Tibial artery (tissue), 4 donors: ENCODE data around the gene ACP3.

Experiments used
- DNase-seq, 2 donors: peaks; one replicate each; pipeline ENCODE4 v3.0.0-alpha.2; 2019
- H3K27ac ChIP-seq, 2 donors: fragments of 200-600 bp; sonication (generic) in 1 of 2; 1 replicate in 1 of 2; 2 replicates in 1 of 2; pipeline ENCODE4 v1.5.1; 2018 to 2019; ENCODE audit warnings: mild to moderate bottlenecking in 1 of 2
- H3K27me3 ChIP-seq, 2 donors: fragments of 200-600 bp; sonication (generic) in 1 of 2; one replicate each; pipeline versions ENCODE4 v1.5.1 to v1.6.0; 2016 to 2019
- H3K36me3 ChIP-seq, 3 donors: fragments of 200-600 bp; sonication (generic) in 2 of 3; one replicate each; pipeline ENCODE4 v1.5.1; 2016 to 2019; ENCODE audit warnings: mild to moderate bottlenecking in 2 of 3
- H3K4me1 ChIP-seq, 4 donors: fragments of 200-600 bp; sonication (generic) in 2 of 4; 1 replicate in 3 of 4; 2 replicates in 1 of 4; pipeline ENCODE4 v1.5.1; 2016 to 2019
- H3K4me3 ChIP-seq, 2 donors: fragments of 200-600 bp; sonication (generic) in 1 of 2; 1 replicate in 1 of 2; 2 replicates in 1 of 2; pipeline ENCODE4 v1.5.1; 2018 to 2019; ENCODE audit warnings: mild to moderate bottlenecking in 2 of 2
- H3K9me3 ChIP-seq, 3 donors: fragments of 200-600 bp; sonication (generic) in 1 of 3; one replicate each; pipeline ENCODE4 v1.5.1; 2016 to 2019
- CTCF ChIP-seq, 2 experiments: fragments of 200-600 bp in 1 of 2; fragments of 450-650 bp in 1 of 2; IDR thresholded peaks; one replicate each; pipeline ENCODE4 v1.5.1; 2017 to 2019; ENCODE audit warnings: antibody characterized with exemption in 2 of 2, mild to moderate bottlenecking in 1 of 2, moderate library complexity in 1 of 2
- intact Hi-C: fragments of 100-400 bp; cut with DNase I; formaldehyde crosslinking; loops from one replicate; pipeline ENCODE4 v1.15.0; 2023; ENCODE audit warnings: low total_unique reads

Gene ACP3

GRCh38 chr3:132317229-132317948 is at the start of gene ACP3:
Gene ACP3 (plus strand): TSS chr3:132317407. CDS start chr3:132317457, 50 bp downstream.
- H3K9me3 ChIP-seq, result no peaks in the 10 kb centered on the region
- no peaks in the 10 kb centered on the region for H3K36me3 ChIP-seq
- intact Hi-C loops, result loop anchor here (5.0 kb wide), 1 partner anchor 1670 kb away; no protein-coding TSS in a partner anchor
- peaks cover 0 to 8% (median 0%) of the 10 kb centered on the region in 4 donors for H3K4me1 ChIP-seq
- peak within 1 kb of the TSS in 1 of 2 donors; percentile 3 for H3K4me3 ChIP-seq
- peak; percentile 59 to 69 for DNase-seq
- H3K27ac ChIP-seq, result no peak within 1 kb of the TSS
- peaks cover 0 to 3% of the 10 kb centered on the region in 2 donors for H3K27me3 ChIP-seq
- TF ChIP-seq CTCF (IDR thresholded peaks at IDR 0.05), result no peak

- H3K27me3 ChIP-seq, result no peaks in the 10 kb centered on the region
- no peak overlapping the region for H3K4me3 ChIP-seq
- no peak overlapping the region for H3K27ac ChIP-seq
- DNase-seq, result no peak
- no peaks in the 10 kb centered on the region for H3K36me3 ChIP-seq
- no peak for TF ChIP-seq CTCF (IDR thresholded peaks at IDR 0.05)
- intact Hi-C loops, result no loop called here
- H3K4me1 ChIP-seq, result no peaks in the 10 kb centered on the region
- no peaks in the 10 kb centered on the region for H3K9me3 ChIP-seq
Observed at GRCh38 chr3:132268956-132269355, 48.3 kb upstream of the ACP3 start.

GRCh38 chr3:132273036-132273435 is 44.2 kb upstream of the ACP3 start:
- Histone ChIP-seq H3K4me1 (no peaks in the 10 kb centered on the region), H3K27ac (no peak overlapping the region), H3K27me3 (no peaks in the 10 kb centered on the region), H3K36me3 (no peaks in the 10 kb centered on the region), H3K9me3 (no peaks in the 10 kb centered on the region), H3K4me3 (no peak overlapping the region)
- intact Hi-C loops, result no loop called here
- DNase-seq, result no peak
- TF ChIP-seq CTCF (IDR thresholded peaks at IDR 0.05), result no peak

- no peak overlapping the region for H3K27ac ChIP-seq
- H3K4me1 ChIP-seq, result no peaks in the 10 kb centered on the region
- H3K36me3 ChIP-seq, result no peaks in the 10 kb centered on the region
- no peak for DNase-seq
- TF ChIP-seq CTCF (IDR thresholded peaks at IDR 0.05), result no peak
- intact Hi-C loops, result no loop called here
- H3K27me3 ChIP-seq, result no peaks in the 10 kb centered on the region
- H3K9me3 ChIP-seq, result no peaks in the 10 kb centered on the region
- no peak overlapping the region for H3K4me3 ChIP-seq
Observed at GRCh38 chr3:132276228-132276906, 40.8 kb upstream of the ACP3 start.

- Histone ChIP-seq H3K9me3 (no peaks in the 10 kb centered on the region), H3K4me1 (no peaks in the 10 kb centered on the region), H3K27me3 (no peaks in the 10 kb centered on the region), H3K36me3 (no peaks in the 10 kb centered on the region), H3K4me3 (no peak overlapping the region), H3K27ac (no peak overlapping the region)
- DNase-seq, result no peak
- TF ChIP-seq CTCF (IDR thresholded peaks at IDR 0.05), result no peak
- intact Hi-C loops, result no loop called here
Observed at GRCh38 chr3:132279030-132279429, 38.2 kb upstream of the ACP3 start.
